K562 (cell line): ENCODE results near the gene CSTF1. TPM values are rescaled to one million over a fixed set of nuclear protein-coding genes. Genes with fewer than 3 reads are reported as not detected.

Experiments used
- ATAC-seq: fragments of 200-7000 bp; cut with Tn5 transposase; 3 replicates; pipeline ENCODE4 v1.9.1; 2020; ENCODE audit warnings: moderate library complexity
- BruUV-seq: library from RNA; stranded (reverse); fragments of 400-500 nt; replicated peaks from 2 replicates; lab custom pipeline; 2021; lab: Mats Ljungman, UMichigan
- CTCF ChIA-PET: fragments of 300-600 bp; formaldehyde crosslinking; extraction: SDS; loops from one replicate; lab custom pipeline; 2021; ENCODE audit warnings: low intra/inter-chr PET ratio; lab: Yijun Ruan, JAX
- POLR2A ChIA-PET: fragments of 300-600, 350-650 bp; sonication (Branson Sonifier 250); formaldehyde crosslinking; extraction: SDS; loops from one replicate; lab custom pipeline; 2021; ENCODE audit warnings: antibody characterized with exemption, inconsistent platforms; lab: Yijun Ruan, JAX
- DNase-seq, 4 experiments: peaks; one replicate each; pipeline versions ENCODE4 v3.0.0 to v3.0.0-alpha.2; 2011 to 2018; ENCODE audit warnings: low spot score in 3 of 4, mixed read lengths in 3 of 4; ENCODE audit errors: extremely low read depth in 1 of 4
- FAIRE-seq: peaks from 2 replicates; lab custom pipeline; 2011; peaks lifted over from hg19 to GRCh38; lab: Jason Lieb, UNC
- H2AFZ ChIP-seq: 2 replicates; pipeline ENCODE4 v1.6.0; 2011; ENCODE audit warnings: low read depth, low read length, control low read depth, inconsistent platforms
- H3K27ac ChIP-seq: fragments of 200-600 bp; 3 replicates; pipeline ENCODE4 v1.8.0; 2011; ENCODE audit warnings: low read depth, mild to moderate bottlenecking, control low read depth, inconsistent platforms, low read length, moderate library complexity, mixed read lengths; ENCODE audit errors: extremely low read depth
- H3K27me3 ChIP-seq, 2 experiments: fragments of 300-600 bp in 1 of 2; 2 replicates in 1 of 2; 3 replicates in 1 of 2; pipeline versions ENCODE4 v1.6.0 to v1.8.0; 2011; ENCODE audit warnings: inconsistent platforms in 2 of 2, low read length in 2 of 2, mild to moderate bottlenecking in 1 of 2, mixed read lengths in 1 of 2, moderate library complexity in 1 of 2; ENCODE audit not compliant: control insufficient read depth in 2 of 2, insufficient read depth in 2 of 2
- H3K36me3 ChIP-seq: fragments of 300-600 bp; 3 replicates; pipeline ENCODE4 v1.8.0; 2011; ENCODE audit warnings: mild to moderate bottlenecking, low read length, inconsistent platforms; ENCODE audit not compliant: control insufficient read depth, insufficient read depth
- H3K4me1 ChIP-seq, 2 experiments: fragments of 200-600 bp in 1 of 2; replicated peaks in 1 of 2; 2 replicates in 1 of 2; 3 replicates in 1 of 2; pipeline versions ENCODE4 v1.5.1 to v1.8.0; 2011; ENCODE audit warnings: inconsistent platforms in 2 of 2, low read length in 2 of 2, mild to moderate bottlenecking in 1 of 2, mixed read lengths in 1 of 2, moderate library complexity in 1 of 2; ENCODE audit not compliant: control insufficient read depth in 2 of 2, insufficient read depth in 2 of 2
- H3K4me2 ChIP-seq: 2 replicates; pipeline ENCODE4 v1.6.1; 2011; ENCODE audit warnings: low read length, control low read depth, inconsistent platforms, mixed read lengths; ENCODE audit not compliant: insufficient read depth
- H3K4me3 ChIP-seq: fragments of 200-600 bp; sonication (generic), shearing (Covaris generic); 2 replicates; pipeline ENCODE4 v1.5.1; 2016; ENCODE audit warnings: control low read depth, inconsistent platforms
- H3K79me2 ChIP-seq: fragments of 200-600 bp; 3 replicates; pipeline ENCODE4 v1.8.0; 2011; ENCODE audit warnings: low read length, inconsistent platforms; ENCODE audit not compliant: control insufficient read depth, insufficient read depth
- H3K9ac ChIP-seq, 2 experiments: 2 replicates each; pipeline versions ENCODE4 v1.6.0 to v1.6.1; 2011; ENCODE audit warnings: low read depth in 2 of 2, low read length in 2 of 2, control low read depth in 1 of 2, inconsistent platforms in 1 of 2, mild to moderate bottlenecking in 1 of 2, mixed read lengths in 1 of 2; ENCODE audit not compliant: insufficient read depth in 1 of 2
- H3K9me1 ChIP-seq: one replicate; pipeline ENCODE4 v1.6.0; 2011; ENCODE audit warnings: inconsistent platforms, mild to moderate bottlenecking, low read length, moderate library complexity; ENCODE audit not compliant: control insufficient read depth, insufficient read depth
- H3K9me3 ChIP-seq: replicated peaks from 2 replicates; pipeline ENCODE4 v1.5.1; 2011; ENCODE audit warnings: low read depth, low read length, inconsistent platforms; ENCODE audit not compliant: control insufficient read depth, insufficient read depth
- H4K20me1 ChIP-seq: replicated peaks from 2 replicates; pipeline ENCODE4 v1.6.1; 2011; ENCODE audit warnings: low read length, inconsistent platforms, mixed read lengths; ENCODE audit not compliant: control insufficient read depth, insufficient read depth
- ADNP ChIP-seq: fragments of 200-800 bp; sonication (Bioruptor generic); IDR thresholded peaks from 2 replicates; pipeline ENCODE4 v1.6.1; 2016; ENCODE audit warnings: missing genetic modification characterization, missing compliant biosample characterization
- CBX1 ChIP-seq: sonication (generic); IDR thresholded peaks from 2 replicates; pipeline ENCODE4 v1.6.1; 2016; ENCODE audit warnings: antibody characterized with exemption, low read depth, mild to moderate bottlenecking
- L3MBTL2 ChIP-seq: fragments of 450-650 bp; IDR thresholded peaks from 2 replicates; pipeline ENCODE4 v1.6.1; 2016; ENCODE audit warnings: mild to moderate bottlenecking, moderate library complexity
- MEF2A ChIP-seq: IDR thresholded peaks from 2 replicates; pipeline ENCODE4 v1.6.1; 2011; ENCODE audit warnings: low read depth, mild to moderate bottlenecking, low read length, moderate library complexity; ENCODE audit not compliant: control insufficient read depth
- NR4A1 ChIP-seq, 2 experiments: fragments of 250-450 bp in 1 of 2; fragments of 450-650 bp in 1 of 2; sonication (Bioruptor Pico) in 1 of 2; IDR thresholded peaks; 2 replicates each; pipeline versions ENCODE4 v1.4.0 to v1.6.1; 2016 to 2020; ENCODE audit warnings: mild to moderate bottlenecking in 2 of 2, missing compliant biosample characterization in 1 of 2, missing genetic modification characterization in 1 of 2, moderate library complexity in 1 of 2
- RBBP5 ChIP-seq: fragments of 200-600 bp; sonication (generic); IDR thresholded peaks from 2 replicates; pipeline ENCODE4 v1.6.1; 2012; ENCODE audit warnings: borderline replicate concordance, mild to moderate bottlenecking, low read length, control low read depth, inconsistent platforms; ENCODE audit not compliant: insufficient read depth, poor library complexity, severe bottlenecking
- THRAP3 ChIP-seq: fragments of 450-650 bp; IDR thresholded peaks from 2 replicates; pipeline ENCODE4 v1.6.1; 2016; ENCODE audit warnings: mild to moderate bottlenecking, inconsistent platforms, borderline replicate concordance
- ZKSCAN1 ChIP-seq: fragments of 150-350 bp; IDR thresholded peaks from 2 replicates; pipeline ENCODE4 v1.6.1; 2016; ENCODE audit warnings: low read depth, low read length
- ZNF592 ChIP-seq: fragments of 450-650 bp; IDR thresholded peaks from 2 replicates; pipeline ENCODE4 v1.6.1; 2017; ENCODE audit warnings: antibody characterized with exemption, mild to moderate bottlenecking
- ZNF764 ChIP-seq: fragments of 250-450 bp; sonication (Bioruptor Pico); IDR thresholded peaks from 2 replicates; pipeline ENCODE4 v1.4.0; 2020; ENCODE audit warnings: low read depth, mild to moderate bottlenecking, moderate library complexity
- WGBS: fragments of 100-300 bp; shearing (Covaris generic); methylation state at CpG from one replicate; pipeline ENCODE4 v1.1.6; 2016; ENCODE audit warnings: low coverage, mixed read lengths; ENCODE audit not compliant: insufficient coverage; ENCODE audit errors: missing lambda C conversion rate; 5-methylcytosine and 5-hydroxymethylcytosine counted together
- in situ Hi-C: fragments of 300-500 bp; cut with MboI; formaldehyde crosslinking; loops from 4 replicates; pipeline ENCODE4 v1.15.0; 2018; ENCODE audit warnings: inconsistent platforms, mixed read lengths
- intact Hi-C: fragments of 100-400 bp; cut with micrococcal nuclease; formaldehyde crosslinking; loops from 2 replicates; pipeline ENCODE4 v1.14.2; 2022
- polyA plus RNA-seq, 8 experiments: library from polyadenylated mRNA; depleted of rRNA in 4 of 8; stranded (reverse) in 5 of 8; unstranded in 3 of 8; fragments of >200 nt; fragmentation: Nextera tagmentation in 2 of 8; fragmentation: Illumina TruSeq in 1 of 8; extraction: Ambion mirVana in 2 of 8; extraction: Trizol in 1 of 8; gene quantifications; 2 replicates each; pipeline versions ENCODE4 v1.2.1 to v1.2.3, GENCODE V29; 2011 to 2014; ENCODE audit warnings: inconsistent platforms in 1 of 8, missing spikeins in 1 of 8
- total RNA-seq, 7 experiments: library from RNA; depleted of rRNA in 6 of 7; stranded (reverse); fragments of >200 nt in 6 of 7; fragmentation: Illumina TruSeq in 2 of 7; extraction: Trizol in 2 of 7; gene quantifications; 2 replicates each; pipeline versions ENCODE4 v1.2.1 to v1.2.3, GENCODE V29; 2011 to 2021; ENCODE audit warnings: low replicate concordance in 1 of 7
- TF ChIP-seq, protein P1 (sequence below): sonication (generic); formaldehyde crosslinking; IDR thresholded peaks from 2 replicates; pipeline ENCODE4 v1.8.0; 2022; ENCODE audit warnings: mild to moderate bottlenecking, missing genetic modification reagents

The CSTF1 gene
- total and polyA plus RNA-seq, 9 of the 15 experiments (the other 6 are each of a cell fraction or from before 2014, with no cell fraction given) = 30.8 to 110 (median 53.4) TPM

- peak overlapping the region; percentile 81 for H3K27ac ChIP-seq
- peak; percentile 75 for TF ChIP-seq RBBP5
- TF ChIP-seq CBX1 = no peak
- peak; percentile 72 for TF ChIP-seq L3MBTL2
- TF ChIP-seq ZNF764 (CRISPR knock-in tag) = no peak
- no peak for TF ChIP-seq NR4A1 (CRISPR knock-in tag; IDR thresholded peaks at IDR 0.05)
- TF ChIP-seq NR4A1 (tag; IDR thresholded peaks at IDR 0.05) = 0 out of 2 replicates have a peak, but pooled peaks have one; percentile 21
- no peak for TF ChIP-seq ZKSCAN1
- TF ChIP-seq, protein P1, sequence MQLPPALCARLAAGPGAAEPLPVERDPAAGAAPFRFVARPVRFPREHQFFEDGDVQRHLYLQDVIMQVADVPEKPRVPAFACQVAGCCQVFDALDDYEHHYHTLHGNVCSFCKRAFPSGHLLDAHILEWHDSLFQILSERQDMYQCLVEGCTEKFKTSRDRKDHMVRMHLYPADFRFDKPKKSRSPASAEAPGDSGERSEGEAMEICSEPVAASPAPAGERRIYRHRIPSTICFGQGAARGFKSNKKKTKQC (CRISPR knock-in tag) = peak; percentile 42; the same call in 1 of the 2 replicates
- TF ChIP-seq ADNP = no peak
- no peak for TF ChIP-seq THRAP3
- TF ChIP-seq MEF2A = no peak
- TF ChIP-seq ZNF592 = 0 out of 2 replicates have a peak, but pooled peaks have one; percentile 35
These were observed 33.0 kb upstream of the CSTF1 start for GRCh38 chr20:56359212-56360132.

More at GRCh38 chr20:56359212-56360132, 33.0 kb upstream of the CSTF1 start:
- H3K9ac ChIP-seq = peak overlapping the region; percentile 81 to 98
- ChIA-PET POLR2A (interaction anchor here (0.5 to 2.2 kb wide), 13 partner anchors 9 to 561 kb away, joined by 3 to 7 read pairs (median 4); partner anchors contain the start of genes AURKA, CASS4 and CSTF1), CTCF (no interaction called here)
- ATAC-seq = peak; percentile 36
- in situ Hi-C loops (loop anchor here (25.0 kb wide), 1 partner anchor 1272 kb away; no protein-coding TSS in a partner anchor), intact Hi-C loops (no loop called here)
- peak overlapping the region; percentile 81 for H3K4me3 ChIP-seq
- no peaks in the 10 kb centered on the region for H3K9me3 ChIP-seq
- WGBS = 3% methylated on average over 43 of the region's 51 CpGs
- peaks cover 37 to 56% of the 10 kb centered on the region in 2 experiments for H3K4me1 ChIP-seq
- H3K27me3 ChIP-seq = no peaks in the 10 kb centered on the region
- TSS peak; percentile 42 for BruUV-seq
- DNase-seq = peak in 2 of 4 experiments; percentile 19 to 71
- no peaks in the 10 kb centered on the region for H3K9me1 ChIP-seq
- H3K36me3 ChIP-seq = peaks cover 20% of the 10 kb centered on the region
- peaks cover 57% of the 10 kb centered on the region for H3K79me2 ChIP-seq
- peak overlapping the region; percentile 42 for H2AFZ ChIP-seq
- H4K20me1 ChIP-seq = no peaks in the 10 kb centered on the region
- H3K4me2 ChIP-seq = peak overlapping the region; percentile 90
- FAIRE-seq = no peak
